A549 (cell line): Measurements from ENCODE around the gene PSMD14. TPM values are rescaled to one million over a fixed set of nuclear protein-coding genes. Genes with fewer than 3 reads are reported as not detected.

ENCODE experiments used
- ATAC-seq, 2 experiments: fragments of 200-7000 bp in 1 of 2; fragments of >200 bp in 1 of 2; cut with Nextera tagmentation in 1 of 2; cut with Tn5 transposase in 1 of 2; 3 replicates each; pipeline versions ENCODE4 v1.8.0 to v1.9.1; 2018 to 2020; ENCODE audit warnings: mild to moderate bottlenecking in 1 of 2, moderate library complexity in 1 of 2
- CTCF ChIA-PET: fragments of 300-600 bp; sonication (Branson Sonifier 250); formaldehyde crosslinking; extraction: SDS; loops from one replicate; lab custom pipeline; 2021; ENCODE audit warnings: antibody characterized with exemption, inconsistent platforms; lab: Yijun Ruan, JAX
- POLR2A ChIA-PET: fragments of 350-600 bp; formaldehyde crosslinking; extraction: SDS; loops from one replicate; lab custom pipeline; 2021; ENCODE audit warnings: antibody characterized with exemption, inconsistent platforms; lab: Yijun Ruan, JAX
- DNase-seq, 2 experiments: peaks; one replicate each; pipeline versions ENCODE4 v3.0.0 to v3.0.0-alpha.2; 2011 to 2016; ENCODE audit warnings: low read depth in 1 of 2, low spot score in 1 of 2
- FAIRE-seq: peaks from 2 replicates; lab custom pipeline; 2011; peaks lifted over from hg19 to GRCh38; lab: Jason Lieb, UNC
- H3K27ac ChIP-seq, 2 experiments: fragments of >200 bp; sonication (Bioruptor Twin); formaldehyde crosslinking; 3 replicates each; pipeline ENCODE4 v1.5.1; 2016 to 2017
- H3K4me1 ChIP-seq: fragments of >200 bp; sonication (Bioruptor Twin); formaldehyde crosslinking; 3 replicates; pipeline ENCODE4 v1.6.1; 2016
- H3K4me2 ChIP-seq: fragments of >200 bp; sonication (Bioruptor Twin); formaldehyde crosslinking; 3 replicates; pipeline ENCODE4 v1.6.1; 2016
- H3K4me3 ChIP-seq: fragments of >200 bp; sonication (Bioruptor Twin); formaldehyde crosslinking; 3 replicates; pipeline ENCODE4 v1.5.1; 2016
- H3K9me3 ChIP-seq: fragments of >200 bp; sonication (Bioruptor Twin); formaldehyde crosslinking; 3 replicates; pipeline ENCODE4 v1.6.1; 2016
- CBX2 ChIP-seq: fragments of 200-600 bp; sonication (generic); IDR thresholded peaks from 2 replicates; pipeline ENCODE4 v1.6.1; 2016; ENCODE audit warnings: low read depth, mild to moderate bottlenecking, borderline replicate concordance
- CBX8 ChIP-seq: fragments of 200-600 bp; sonication (generic); IDR thresholded peaks from 2 replicates; pipeline ENCODE4 v1.6.1; 2016
- CHD4 ChIP-seq: fragments of 200-600 bp; sonication (generic); IDR thresholded peaks from 2 replicates; pipeline ENCODE4 v1.6.1; 2016; ENCODE audit warnings: antibody characterized with exemption, mild to moderate bottlenecking, borderline replicate concordance
- EP300 ChIP-seq, 2 experiments: fragments of >200 bp; sonication (Bioruptor Twin); formaldehyde crosslinking; IDR thresholded peaks; 2 replicates in 1 of 2; 3 replicates in 1 of 2; pipeline ENCODE4 v1.6.1; 2016 to 2017
- ESRRA ChIP-seq: fragments of 150-350 bp; IDR thresholded peaks from 2 replicates; pipeline ENCODE4 v1.6.1; 2014; ENCODE audit warnings: mild to moderate bottlenecking, low read length, borderline replicate concordance
- HDAC2 ChIP-seq: fragments of 200-600 bp; sonication (generic); IDR thresholded peaks from 2 replicates; pipeline ENCODE4 v1.6.1; 2016
- HOXB5 ChIP-seq: fragments of 250-450 bp; sonication (Bioruptor Pico); IDR thresholded peaks from 2 replicates; pipeline ENCODE4 v1.5.0; 2020; ENCODE audit warnings: mild to moderate bottlenecking, moderate library complexity
- JUN ChIP-seq, 2 experiments: fragments of >200 bp; sonication (Bioruptor Twin); formaldehyde crosslinking; IDR thresholded peaks; 2 replicates in 1 of 2; 3 replicates in 1 of 2; pipeline ENCODE4 v1.6.1; 2016 to 2017
- MAFK ChIP-seq: fragments of 450-650 bp; IDR thresholded peaks from 2 replicates; pipeline ENCODE4 v1.6.1; 2014; ENCODE audit not compliant: partially characterized antibody
- MYC ChIP-seq: IDR thresholded peaks from 2 replicates; pipeline ENCODE4 v1.6.1; 2012; ENCODE audit warnings: mild to moderate bottlenecking, inconsistent platforms, low read length, improper control_type of control experiment, borderline replicate concordance
- NPAS2 ChIP-seq: fragments of 250-450 bp; sonication (Bioruptor Pico); IDR thresholded peaks from 2 replicates; pipeline ENCODE4 v1.8.0; 2022; ENCODE audit warnings: mild to moderate bottlenecking, moderate library complexity, borderline replicate concordance
- POLR2A ChIP-seq: IDR thresholded peaks from 2 replicates; pipeline ENCODE4 v1.6.1; 2012; ENCODE audit warnings: mild to moderate bottlenecking, low read length
- RAD21 ChIP-seq, 2 experiments: fragments of >200 bp in 1 of 2; sonication (Bioruptor Twin) in 1 of 2; formaldehyde crosslinking in 1 of 2; IDR thresholded peaks in 1 of 2; conservative IDR thresholded peaks in 1 of 2; 2 replicates in 1 of 2; 3 replicates in 1 of 2; pipeline ENCODE4 v1.6.1; 2012 to 2018; ENCODE audit warnings: inconsistent platforms in 1 of 2
- RARB ChIP-seq: fragments of 250-450 bp; sonication (Bioruptor Pico); IDR thresholded peaks from 2 replicates; pipeline ENCODE4 v1.8.0; 2021; ENCODE audit warnings: mild to moderate bottlenecking, moderate library complexity
- RCOR1 ChIP-seq: fragments of 150-350 bp; IDR thresholded peaks from 2 replicates; pipeline ENCODE4 v1.6.1; 2014; ENCODE audit warnings: antibody characterized with exemption, low read length, low read depth
- SREBF2 ChIP-seq: fragments of 450-650 bp; IDR thresholded peaks from 2 replicates; pipeline ENCODE4 v1.6.1; 2014; ENCODE audit warnings: mild to moderate bottlenecking, moderate library complexity
- TFCP2L1 ChIP-seq: fragments of 250-450 bp; sonication (Bioruptor Pico); IDR thresholded peaks from 2 replicates; pipeline ENCODE4 v1.5.0; 2021; ENCODE audit warnings: mild to moderate bottlenecking
- TP53 ChIP-seq: fragments of 250-450 bp; sonication (Bioruptor Pico); IDR thresholded peaks from 2 replicates; pipeline ENCODE4 v1.5.0; 2021; ENCODE audit warnings: mild to moderate bottlenecking, moderate library complexity
- WGBS: methylation state at CpG from one replicate; pipeline ENCODE4 v1.1.6; 2017; ENCODE audit errors: missing lambda C conversion rate; 5-methylcytosine and 5-hydroxymethylcytosine counted together
- polyA plus RNA-seq, 4 experiments: library from polyadenylated mRNA; depleted of rRNA in 3 of 4; stranded (reverse); fragments of >200 nt; fragmentation: RNase III in 1 of 4; extraction: RNeasy Plus Mini Kit Qiagen cat#74134 plus additional on column Dnase treatment in 1 of 4; gene quantifications; 2 replicates in 3 of 4; 3 replicates in 1 of 4; pipeline ENCODE4 v1.2.3, GENCODE V29; 2011 to 2017
- TF ChIP-seq, protein P1 (sequence below): fragments of 200-600 bp; sonication (generic); IDR thresholded peaks from 2 replicates; pipeline ENCODE4 v1.6.1; 2016; ENCODE audit warnings: antibody characterized with exemption, mild to moderate bottlenecking, moderate library complexity
- TF ChIP-seq, protein P2 (sequence below): IDR thresholded peaks from 2 replicates; pipeline ENCODE4 v1.6.1; 2012
- TF ChIP-seq, protein P3 (sequence below): fragments of >200 bp; sonication (Bioruptor Twin); formaldehyde crosslinking; IDR thresholded peaks from 3 replicates; pipeline ENCODE4 v1.5.1; 2016
- TF ChIP-seq, protein P4 (sequence below): IDR thresholded peaks from 2 replicates; pipeline ENCODE4 v1.6.1; 2012; ENCODE audit warnings: low read depth, borderline replicate concordance

PSMD14 gene
- polyA plus RNA-seq, 2 of the 4 experiments (the other 2 are of a cell fraction) = 166 to 218 TPM

DNA sequence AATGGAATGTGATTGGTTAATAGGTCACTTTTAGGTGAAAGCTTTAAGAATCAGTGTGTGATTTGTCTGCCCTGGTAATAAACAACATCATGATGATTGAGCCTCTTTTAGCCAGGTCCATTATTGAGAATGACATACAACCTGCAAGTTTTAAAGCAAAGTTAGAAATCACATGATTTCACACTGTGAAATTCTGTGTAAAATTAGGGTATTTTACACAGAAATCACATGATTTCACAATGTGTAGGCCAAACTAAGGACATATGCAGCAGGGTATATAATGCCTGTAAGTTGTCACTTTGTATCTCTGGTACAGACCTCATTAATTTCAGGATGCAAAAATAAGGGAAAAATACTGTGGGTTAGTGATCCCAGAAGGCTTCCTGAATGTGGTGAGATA is 16.7 kb downstream of the PSMD14 start:
- H3K4me1 ChIP-seq = no peaks in the 10 kb centered on the region; the same call in 2 of the 3 replicates
- POLR2A ChIA-PET = no interaction called here
- no peak overlapping the region for H3K4me2 ChIP-seq
- TF ChIP-seq RARB (CRISPR knock-in tag) (no peak), RCOR1 (no peak), CBX2 (no peak), TFCP2L1 (CRISPR knock-in tag) (no peak), EP300 (IDR thresholded peaks at IDR 0.05) (no peak)
- TF ChIP-seq, protein P1, sequence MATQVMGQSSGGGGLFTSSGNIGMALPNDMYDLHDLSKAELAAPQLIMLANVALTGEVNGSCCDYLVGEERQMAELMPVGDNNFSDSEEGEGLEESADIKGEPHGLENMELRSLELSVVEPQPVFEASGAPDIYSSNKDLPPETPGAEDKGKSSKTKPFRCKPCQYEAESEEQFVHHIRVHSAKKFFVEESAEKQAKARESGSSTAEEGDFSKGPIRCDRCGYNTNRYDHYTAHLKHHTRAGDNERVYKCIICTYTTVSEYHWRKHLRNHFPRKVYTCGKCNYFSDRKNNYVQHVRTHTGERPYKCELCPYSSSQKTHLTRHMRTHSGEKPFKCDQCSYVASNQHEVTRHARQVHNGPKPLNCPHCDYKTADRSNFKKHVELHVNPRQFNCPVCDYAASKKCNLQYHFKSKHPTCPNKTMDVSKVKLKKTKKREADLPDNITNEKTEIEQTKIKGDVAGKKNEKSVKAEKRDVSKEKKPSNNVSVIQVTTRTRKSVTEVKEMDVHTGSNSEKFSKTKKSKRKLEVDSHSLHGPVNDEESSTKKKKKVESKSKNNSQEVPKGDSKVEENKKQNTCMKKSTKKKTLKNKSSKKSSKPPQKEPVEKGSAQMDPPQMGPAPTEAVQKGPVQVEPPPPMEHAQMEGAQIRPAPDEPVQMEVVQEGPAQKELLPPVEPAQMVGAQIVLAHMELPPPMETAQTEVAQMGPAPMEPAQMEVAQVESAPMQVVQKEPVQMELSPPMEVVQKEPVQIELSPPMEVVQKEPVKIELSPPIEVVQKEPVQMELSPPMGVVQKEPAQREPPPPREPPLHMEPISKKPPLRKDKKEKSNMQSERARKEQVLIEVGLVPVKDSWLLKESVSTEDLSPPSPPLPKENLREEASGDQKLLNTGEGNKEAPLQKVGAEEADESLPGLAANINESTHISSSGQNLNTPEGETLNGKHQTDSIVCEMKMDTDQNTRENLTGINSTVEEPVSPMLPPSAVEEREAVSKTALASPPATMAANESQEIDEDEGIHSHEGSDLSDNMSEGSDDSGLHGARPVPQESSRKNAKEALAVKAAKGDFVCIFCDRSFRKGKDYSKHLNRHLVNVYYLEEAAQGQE = no peak
- TF ChIP-seq, all 56 proteins: peak for 0
- no peak for ATAC-seq
- no peak for DNase-seq
- FAIRE-seq = no peak
- no peak overlapping the region for H3K4me3 ChIP-seq
- no peaks in the 10 kb centered on the region for H3K9me3 ChIP-seq
- CTCF ChIA-PET = no interaction called here
- no peak overlapping the region for H3K27ac ChIP-seq

DNA sequence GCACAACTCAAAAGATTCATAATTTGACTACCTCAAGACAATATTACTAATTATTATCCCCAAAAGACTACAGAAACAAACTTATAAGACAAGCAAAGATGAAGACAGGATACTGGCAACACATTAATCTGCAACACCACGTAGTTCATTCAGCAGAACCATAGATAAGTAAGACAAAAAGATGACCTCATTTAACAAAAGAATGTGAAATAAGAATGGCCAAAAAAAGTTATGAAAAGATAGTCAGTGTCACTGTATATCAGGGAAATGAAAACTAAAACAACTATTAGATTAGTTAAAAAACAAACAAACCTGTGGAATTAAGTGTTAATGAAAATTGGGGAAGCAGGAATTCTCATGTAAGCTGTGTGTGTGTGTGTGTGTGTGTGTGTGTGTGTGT is 19.4 kb downstream of the PSMD14 start:
- CTCF ChIA-PET = no interaction called here
- DNase-seq (no peak), FAIRE-seq (no peak), ATAC-seq (no peak)
- TF ChIP-seq MAFK (no peak), MYC (no peak), HDAC2 (no peak), POLR2A (no peak), SREBF2 (no peak), TP53 (CRISPR knock-in tag) (no peak), RAD21 (conservative IDR thresholded peaks at IDR 0.05 in 1 of 2, IDR thresholded peaks at IDR 0.05 in 1 of 2) (no peak), ESRRA (no peak), CBX8 (no peak), HOXB5 (no peak), NPAS2 (CRISPR knock-in tag) (no peak), JUN (IDR thresholded peaks at IDR 0.05) (no peak), CHD4 (no peak)
- TF ChIP-seq, protein P2, sequence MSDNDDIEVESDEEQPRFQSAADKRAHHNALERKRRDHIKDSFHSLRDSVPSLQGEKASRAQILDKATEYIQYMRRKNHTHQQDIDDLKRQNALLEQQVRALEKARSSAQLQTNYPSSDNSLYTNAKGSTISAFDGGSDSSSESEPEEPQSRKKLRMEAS = no peak
- TF ChIP-seq, protein P3, sequence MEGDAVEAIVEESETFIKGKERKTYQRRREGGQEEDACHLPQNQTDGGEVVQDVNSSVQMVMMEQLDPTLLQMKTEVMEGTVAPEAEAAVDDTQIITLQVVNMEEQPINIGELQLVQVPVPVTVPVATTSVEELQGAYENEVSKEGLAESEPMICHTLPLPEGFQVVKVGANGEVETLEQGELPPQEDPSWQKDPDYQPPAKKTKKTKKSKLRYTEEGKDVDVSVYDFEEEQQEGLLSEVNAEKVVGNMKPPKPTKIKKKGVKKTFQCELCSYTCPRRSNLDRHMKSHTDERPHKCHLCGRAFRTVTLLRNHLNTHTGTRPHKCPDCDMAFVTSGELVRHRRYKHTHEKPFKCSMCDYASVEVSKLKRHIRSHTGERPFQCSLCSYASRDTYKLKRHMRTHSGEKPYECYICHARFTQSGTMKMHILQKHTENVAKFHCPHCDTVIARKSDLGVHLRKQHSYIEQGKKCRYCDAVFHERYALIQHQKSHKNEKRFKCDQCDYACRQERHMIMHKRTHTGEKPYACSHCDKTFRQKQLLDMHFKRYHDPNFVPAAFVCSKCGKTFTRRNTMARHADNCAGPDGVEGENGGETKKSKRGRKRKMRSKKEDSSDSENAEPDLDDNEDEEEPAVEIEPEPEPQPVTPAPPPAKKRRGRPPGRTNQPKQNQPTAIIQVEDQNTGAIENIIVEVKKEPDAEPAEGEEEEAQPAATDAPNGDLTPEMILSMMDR = no peak
- TF ChIP-seq, protein P4, sequence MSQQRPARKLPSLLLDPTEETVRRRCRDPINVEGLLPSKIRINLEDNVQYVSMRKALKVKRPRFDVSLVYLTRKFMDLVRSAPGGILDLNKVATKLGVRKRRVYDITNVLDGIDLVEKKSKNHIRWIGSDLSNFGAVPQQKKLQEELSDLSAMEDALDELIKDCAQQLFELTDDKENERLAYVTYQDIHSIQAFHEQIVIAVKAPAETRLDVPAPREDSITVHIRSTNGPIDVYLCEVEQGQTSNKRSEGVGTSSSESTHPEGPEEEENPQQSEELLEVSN = no peak
- Histone ChIP-seq H3K4me3 (no peak overlapping the region), H3K9me3 (no peaks in the 10 kb centered on the region), H3K4me1 (no peaks in the 10 kb centered on the region), H3K4me2 (no peak overlapping the region), H3K27ac (no peak overlapping the region)
- POLR2A ChIA-PET = no interaction called here
- WGBS = 79% methylated on average over 1 of the region's 1 CpG
